OCI-M1 (cell line): Measurements from ENCODE around the gene MGP.

ENCODE experiments used
- DNase-seq: peaks from one replicate; lab custom pipeline; 2025; lab: John Stamatoyannopoulos, UW

MGP gene

GRCh38 chr12:14860490-14860889 lies 25.2 kb downstream of the MGP start:
- DNase-seq = no peak

- DNase-seq = no peak
Observed at GRCh38 chr12:14858513-14858912, 27.1 kb downstream of the MGP start.

- DNase-seq = no peak
Observed at GRCh38 chr12:14854586-14855183, 31.0 kb downstream of the MGP start.

GRCh38 chr12:14853961-14854360 lies 31.7 kb downstream of the MGP start:
- DNase-seq = no peak

- DNase-seq = no peak
Observed at GRCh38 chr12:14852880-14853279, 32.8 kb downstream of the MGP start.

- DNase-seq = no peak
Observed at GRCh38 chr12:14850929-14851663, 34.6 kb downstream of the MGP start.

- DNase-seq = no peak
Observed at GRCh38 chr12:14849661-14850060, 36.0 kb downstream of the MGP start.

- DNase-seq = no peak
Observed at GRCh38 chr12:14846876-14847580, 38.6 kb downstream of the MGP start.

GRCh38 chr12:14846042-14846587 lies 39.5 kb downstream of the MGP start:
- DNase-seq = peak; percentile 69

GRCh38 chr12:14845350-14845750 lies 40.3 kb downstream of the MGP start:
- DNase-seq = peak; percentile 83

- DNase-seq = no peak
Observed at GRCh38 chr12:14844401-14844800, 41.3 kb downstream of the MGP start.

- peak; percentile 84 for DNase-seq
Observed at GRCh38 chr12:14843425-14843887, 42.2 kb downstream of the MGP start, which contains the start of gene ART4. TSS of gene ART4 (minus strand) at chr12:14843526. CDS start at chr12:14843113, 413 bp downstream.

GRCh38 chr12:14842315-14842714 lies 43.3 kb downstream of the MGP start:
- no peak for DNase-seq

GRCh38 chr12:14841761-14842160 lies 43.9 kb downstream of the MGP start:
- no peak for DNase-seq

- no peak for DNase-seq
Observed at GRCh38 chr12:14840616-14841015, 45.0 kb downstream of the MGP start.

GRCh38 chr12:14839262-14839661 lies 46.4 kb downstream of the MGP start:
- no peak for DNase-seq

- peak; percentile 56 for DNase-seq
Observed at GRCh38 chr12:14836336-14837210, 49.1 kb downstream of the MGP start.

GRCh38 chr12:14834509-14834908 lies 51.1 kb downstream of the MGP start:
- DNase-seq = peak; percentile 50

GRCh38 chr12:14833952-14834351 lies 51.7 kb downstream of the MGP start:
- peak; percentile 31 for DNase-seq

- no peak for DNase-seq
Observed at GRCh38 chr12:14833336-14833735, 52.3 kb downstream of the MGP start.
